Endothelial cell of umbilical vein (primary cell): ENCODE measurements around the gene SSC5D. TPM values are rescaled to one million over a fixed set of nuclear protein-coding genes. Genes with fewer than 3 reads are reported as not detected.

Experiments
- BruUV-seq: library from RNA; stranded (reverse); fragments of 400-500 nt; replicated peaks from 2 replicates; lab custom pipeline; 2021; lab: Mats Ljungman, UMichigan
- CTCF ChIA-PET: fragments of 300-600, 350-600 bp; sonication (Branson Sonifier 250); formaldehyde crosslinking; loops from one replicate; lab custom pipeline; 2021; ENCODE audit warnings: antibody characterized with exemption, inconsistent platforms; lab: Charles Lee
- POLR2A ChIA-PET: fragments of 300-600, 350-600 bp; sonication (Branson Sonifier 250); formaldehyde crosslinking; loops from one replicate; lab custom pipeline; 2021; ENCODE audit warnings: antibody characterized with exemption, inconsistent platforms; lab: Charles Lee
- DNase-seq: peaks from one replicate; pipeline ENCODE4 v3.0.0-alpha.2; 2011; ENCODE audit warnings: low read depth, low spot score
- FAIRE-seq: peaks from 2 replicates; lab custom pipeline; 2011; peaks lifted over from hg19 to GRCh38; lab: Jason Lieb, UNC
- H2AFZ ChIP-seq: 2 replicates; pipeline ENCODE4 v1.6.0; 2012; ENCODE audit warnings: low read depth, low read length, control low read depth, inconsistent platforms
- H3K27ac ChIP-seq: 2 replicates; pipeline ENCODE4 v1.5.1; 2011; ENCODE audit warnings: low read depth, mild to moderate bottlenecking, control low read depth, low read length, moderate library complexity; ENCODE audit not compliant: insufficient read depth
- H3K27me3 ChIP-seq, 2 experiments: 2 replicates each; pipeline versions ENCODE4 v1.6.0 to v1.6.1; 2011; ENCODE audit warnings: low read length in 2 of 2, mixed read lengths in 1 of 2; ENCODE audit not compliant: control insufficient read depth in 2 of 2, insufficient read depth in 2 of 2
- H3K36me3 ChIP-seq, 2 experiments: 2 replicates in 1 of 2; 3 replicates in 1 of 2; pipeline ENCODE4 v1.5.1; 2011; ENCODE audit warnings: low read length in 2 of 2, mild to moderate bottlenecking in 1 of 2, moderate library complexity in 1 of 2; ENCODE audit not compliant: control insufficient read depth in 2 of 2, insufficient read depth in 2 of 2; ENCODE audit errors: extremely low read depth in 1 of 2
- H3K4me1 ChIP-seq: 3 replicates; pipeline ENCODE4 v1.5.1; 2011; ENCODE audit warnings: mild to moderate bottlenecking, low read length; ENCODE audit not compliant: control insufficient read depth, insufficient read depth; ENCODE audit errors: extremely low read depth
- H3K4me2 ChIP-seq: 2 replicates; pipeline ENCODE4 v1.6.1; 2011; ENCODE audit warnings: low read length, control low read depth, mixed read lengths; ENCODE audit not compliant: insufficient read depth
- H3K4me3 ChIP-seq, 3 experiments: fragments of 200-600 bp in 1 of 3; sonication (generic), shearing (Covaris generic) in 1 of 3; replicated peaks in 1 of 3; 2 replicates each; pipeline ENCODE4 v1.5.1; 2011 to 2016; ENCODE audit warnings: control low read depth in 3 of 3, low read length in 3 of 3, mild to moderate bottlenecking in 2 of 3, inconsistent platforms in 1 of 3, low read depth in 1 of 3, moderate library complexity in 1 of 3; ENCODE audit not compliant: insufficient read depth in 1 of 3
- H3K79me2 ChIP-seq: 2 replicates; pipeline ENCODE4 v1.6.0; 2012; ENCODE audit warnings: low read length, inconsistent platforms; ENCODE audit not compliant: control insufficient read depth, insufficient read depth
- H3K9ac ChIP-seq: replicated peaks from 2 replicates; pipeline ENCODE3; 2011; ENCODE audit warnings: low read length, control low read depth; ENCODE audit not compliant: insufficient read depth; ENCODE audit errors: extremely low read depth
- H3K9me1 ChIP-seq: replicated peaks from 3 replicates; pipeline ENCODE4 v1.6.0; 2011; ENCODE audit warnings: mild to moderate bottlenecking, low read length; ENCODE audit not compliant: control insufficient read depth, insufficient read depth; ENCODE audit errors: extremely low read depth
- H3K9me3 ChIP-seq: replicated peaks from 2 replicates; pipeline ENCODE4 v1.5.1; 2012; ENCODE audit warnings: low read length, inconsistent platforms; ENCODE audit not compliant: control insufficient read depth, insufficient read depth
- H4K20me1 ChIP-seq: replicated peaks from 2 replicates; pipeline ENCODE3; 2011; ENCODE audit warnings: mild to moderate bottlenecking, low read length; ENCODE audit not compliant: control insufficient read depth, insufficient read depth; ENCODE audit errors: extremely low read depth
- EZH2 ChIP-seq: IDR thresholded peaks from 2 replicates; pipeline ENCODE4 v1.6.1; 2012; ENCODE audit warnings: borderline replicate concordance, low read depth, mild to moderate bottlenecking, moderate library complexity, low read length, inconsistent platforms; ENCODE audit not compliant: severe bottlenecking
- FOS ChIP-seq: IDR thresholded peaks from 2 replicates; pipeline ENCODE4 v1.6.1; 2011; ENCODE audit warnings: mild to moderate bottlenecking, low read length, moderate library complexity, borderline replicate concordance; ENCODE audit not compliant: insufficient read depth
- GATA2 ChIP-seq: IDR thresholded peaks from 2 replicates; pipeline ENCODE4 v1.7.0; 2011; ENCODE audit warnings: low read depth, mild to moderate bottlenecking, moderate library complexity, mixed read lengths, low read length; ENCODE audit not compliant: insufficient read length, insufficient read depth
- JUN ChIP-seq: IDR thresholded peaks from 2 replicates; pipeline ENCODE4 v1.6.1; 2011; ENCODE audit warnings: borderline replicate concordance, low read depth; ENCODE audit not compliant: insufficient read length, insufficient read depth
- MYC ChIP-seq: IDR thresholded peaks from one replicate; pipeline ENCODE4 v1.6.1; 2011; ENCODE audit warnings: mild to moderate bottlenecking, low read depth, low read length
- POLR2A ChIP-seq: IDR thresholded peaks from 2 replicates; pipeline ENCODE4 v1.6.1; 2012; ENCODE audit warnings: low read depth, mild to moderate bottlenecking, control low read depth, low read length
- POLR2AphosphoS5 ChIP-seq: IDR thresholded peaks from 2 replicates; pipeline ENCODE4 v1.6.1; 2012; ENCODE audit warnings: low read depth, mild to moderate bottlenecking, control low read depth, low read length, moderate library complexity; ENCODE audit not compliant: insufficient read depth
- dilution Hi-C: fragments of 300-500 bp; cut with MboI; formaldehyde crosslinking; loops from one replicate; pipeline ENCODE4 v1.15.0; 2019; ENCODE audit warnings: low sequenced_read_pairs; ENCODE audit not compliant: extremely low pct_ligation_motif_present
- intact Hi-C: fragments of 100-400 bp; cut with micrococcal nuclease; formaldehyde crosslinking; loops from one replicate; pipeline ENCODE4 v1.10.0; 2022
- polyA plus RNA-seq, 4 experiments: library from polyadenylated mRNA; depleted of rRNA in 3 of 4; stranded (reverse) in 3 of 4; unstranded in 1 of 4; fragments of >200 nt; gene quantifications; 2 replicates each; pipeline versions ENCODE4 v1.2.1 to v1.2.3, GENCODE V29; 2011 to 2012; ENCODE audit warnings: missing spikeins in 1 of 4
- total RNA-seq: library from RNA; stranded (reverse); gene quantifications from 2 replicates; pipeline ENCODE4 v1.2.3, GENCODE V29; 2021
- TF ChIP-seq, protein P1 (sequence below), 2 donors: IDR thresholded peaks; 1 replicate in 1 of 2; 2 replicates in 1 of 2; pipeline ENCODE4 v1.5.1; 2011; ENCODE audit warnings: low read length in 2 of 2, mild to moderate bottlenecking in 2 of 2, moderate library complexity in 2 of 2, control low read depth in 1 of 2, inconsistent platforms in 1 of 2, low read depth in 1 of 2; ENCODE audit not compliant: insufficient read depth in 1 of 2; ENCODE audit errors: extremely low read depth in 1 of 2
- TF ChIP-seq, protein P2 (sequence below): IDR thresholded peaks from 2 replicates; pipeline ENCODE4 v1.6.1; 2011; ENCODE audit not compliant: insufficient read depth, insufficient read length

SSC5D gene
- total and polyA plus RNA-seq, 2 donors (not counting 3 experiments of a cell fraction or from before 2014, with no cell fraction given) = 0.47 to 1.3 TPM

GRCh38 chr19:55462722-55463121, 25.5 kb upstream of the SSC5D start:
- Histone ChIP-seq H3K4me2 (no peak overlapping the region), H3K4me3 (no peak overlapping the region)

More at GRCh38 chr19:55462722-55463121, 25.5 kb upstream of the SSC5D start:
- Histone ChIP-seq H3K9ac (no peak overlapping the region), H3K9me1 (no peaks in the 10 kb centered on the region), H3K27ac (no peak overlapping the region), H3K27me3 (no peaks in the 10 kb centered on the region), H4K20me1 (no peaks in the 10 kb centered on the region), H3K9me3 (no peaks in the 10 kb centered on the region), H3K4me1 (peaks cover 13% of the 10 kb centered on the region), H3K79me2 (no peaks in the 10 kb centered on the region), H3K36me3 (no peaks in the 10 kb centered on the region), H2AFZ (no peak overlapping the region)
- FAIRE-seq = no peak
- TF ChIP-seq FOS (no peak), POLR2AphosphoS5 (no peak), JUN (no peak), MYC (no peak), POLR2A (no peak), EZH2 (no peak), GATA2 (no peak)
- TF ChIP-seq, protein P1, sequence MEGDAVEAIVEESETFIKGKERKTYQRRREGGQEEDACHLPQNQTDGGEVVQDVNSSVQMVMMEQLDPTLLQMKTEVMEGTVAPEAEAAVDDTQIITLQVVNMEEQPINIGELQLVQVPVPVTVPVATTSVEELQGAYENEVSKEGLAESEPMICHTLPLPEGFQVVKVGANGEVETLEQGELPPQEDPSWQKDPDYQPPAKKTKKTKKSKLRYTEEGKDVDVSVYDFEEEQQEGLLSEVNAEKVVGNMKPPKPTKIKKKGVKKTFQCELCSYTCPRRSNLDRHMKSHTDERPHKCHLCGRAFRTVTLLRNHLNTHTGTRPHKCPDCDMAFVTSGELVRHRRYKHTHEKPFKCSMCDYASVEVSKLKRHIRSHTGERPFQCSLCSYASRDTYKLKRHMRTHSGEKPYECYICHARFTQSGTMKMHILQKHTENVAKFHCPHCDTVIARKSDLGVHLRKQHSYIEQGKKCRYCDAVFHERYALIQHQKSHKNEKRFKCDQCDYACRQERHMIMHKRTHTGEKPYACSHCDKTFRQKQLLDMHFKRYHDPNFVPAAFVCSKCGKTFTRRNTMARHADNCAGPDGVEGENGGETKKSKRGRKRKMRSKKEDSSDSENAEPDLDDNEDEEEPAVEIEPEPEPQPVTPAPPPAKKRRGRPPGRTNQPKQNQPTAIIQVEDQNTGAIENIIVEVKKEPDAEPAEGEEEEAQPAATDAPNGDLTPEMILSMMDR (IDR thresholded peaks at IDR 0.05; ENCODE audit: extremely low read depth in 1 of 2, insufficient read depth in 1 of 2, low read depth in 1 of 2, low read length in 2 of 2) = no peak
- TF ChIP-seq, protein P2, sequence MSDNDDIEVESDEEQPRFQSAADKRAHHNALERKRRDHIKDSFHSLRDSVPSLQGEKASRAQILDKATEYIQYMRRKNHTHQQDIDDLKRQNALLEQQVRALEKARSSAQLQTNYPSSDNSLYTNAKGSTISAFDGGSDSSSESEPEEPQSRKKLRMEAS = no peak
- ChIA-PET CTCF (interaction anchor here (1.5 kb wide), 1 partner anchor 11 kb away, joined by 4 read pairs; no protein-coding TSS in a partner anchor), POLR2A (interaction anchor here (0.6 kb wide), 1 partner anchor 9 kb away, joined by 5 read pairs; no protein-coding TSS in a partner anchor)
- intact Hi-C loops = loop anchor here (5.0 kb wide), 1 partner anchor 145 kb away; the partner anchor contains the start of gene ZNF865
- DNase-seq = no peak
- dilution Hi-C loops = no loop called here
- BruUV-seq = no TSS peak
